ENCODE results near the gene KLHL35. TPM values are rescaled to one million over a fixed set of nuclear protein-coding genes. Genes with fewer than 3 reads are reported as not detected.

Gene KLHL35
- total RNA-seq, 2 donors from 2014 or later, result 0.50 to 0.67 TPM

DNA sequence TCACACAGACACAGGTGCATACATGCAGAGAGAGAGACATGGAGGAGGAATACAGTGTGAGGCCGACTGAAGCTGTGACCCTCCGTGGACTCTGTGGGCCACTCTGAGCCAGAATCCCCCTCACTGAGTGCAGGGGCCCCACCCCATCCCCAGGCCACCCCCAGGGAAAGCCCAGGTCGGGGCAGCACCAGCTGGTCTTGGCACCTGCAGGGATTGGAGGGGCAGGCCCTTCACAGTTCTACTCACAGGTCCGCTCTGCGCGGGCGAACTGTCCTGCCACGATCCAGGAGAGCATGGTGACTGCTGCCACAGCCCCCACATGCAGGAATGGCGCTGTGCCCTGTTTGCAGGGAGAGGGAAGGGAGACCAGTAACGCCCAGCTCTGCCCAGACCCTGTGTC lies 16.3 kb upstream of the KLHL35 start:
- DNase-seq, result no peak
- Histone ChIP-seq H3K9me3 (no peaks in the 10 kb centered on the region), H3K36me3 (no peaks in the 10 kb centered on the region), H3K9ac (ENCODE audit: low read depth in 2 of 2, low read length in 2 of 2) (no peak overlapping the region), H3K4me3 (no peak overlapping the region), H3K27me3 (no peaks in the 10 kb centered on the region), H3K4me1 (no peaks in the 10 kb centered on the region), H3K27ac (no peak overlapping the region)
- intact Hi-C loops (cut with DNase I), result loop anchor here (10.0 kb wide), 1 partner anchor 54 kb away; the partner anchor contains the start of gene RPS3
- TF ChIP-seq CTCF (IDR thresholded peaks at IDR 0.05), result no peak

DNA sequence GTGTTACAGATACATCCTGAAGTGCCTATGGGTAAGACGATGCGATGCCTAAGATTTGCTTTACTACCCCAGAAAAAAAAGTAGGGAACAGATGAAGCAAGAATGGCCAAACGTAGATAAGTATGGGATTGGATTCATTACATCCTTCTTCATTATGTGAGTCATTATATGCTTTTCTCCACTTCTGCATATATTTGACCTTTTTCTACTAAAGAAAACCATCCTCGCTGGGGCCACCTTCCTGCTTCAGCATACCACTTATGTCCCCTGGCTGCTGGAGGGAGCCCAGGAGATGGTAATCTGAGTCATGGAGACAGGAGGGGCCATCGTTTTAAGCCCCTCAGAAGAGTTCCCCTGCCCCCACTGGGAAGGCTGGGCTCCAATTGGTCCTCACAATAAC lies 14.4 kb upstream of the KLHL35 start:
- Histone ChIP-seq H3K9me3 (no peaks in the 10 kb centered on the region), H3K4me3 (no peak overlapping the region), H3K27me3 (no peaks in the 10 kb centered on the region), H3K27ac (no peak overlapping the region), H3K4me1 (no peaks in the 10 kb centered on the region), H3K36me3 (no peaks in the 10 kb centered on the region), H3K9ac (ENCODE audit: low read depth in 2 of 2, low read length in 2 of 2) (no peak overlapping the region)
- DNase-seq, result no peak
- intact Hi-C loops (cut with DNase I), result loop anchor here (10.0 kb wide), 1 partner anchor 53 kb away; the partner anchor contains the start of gene RPS3
- no peak for TF ChIP-seq CTCF (IDR thresholded peaks at IDR 0.05)

DNA sequence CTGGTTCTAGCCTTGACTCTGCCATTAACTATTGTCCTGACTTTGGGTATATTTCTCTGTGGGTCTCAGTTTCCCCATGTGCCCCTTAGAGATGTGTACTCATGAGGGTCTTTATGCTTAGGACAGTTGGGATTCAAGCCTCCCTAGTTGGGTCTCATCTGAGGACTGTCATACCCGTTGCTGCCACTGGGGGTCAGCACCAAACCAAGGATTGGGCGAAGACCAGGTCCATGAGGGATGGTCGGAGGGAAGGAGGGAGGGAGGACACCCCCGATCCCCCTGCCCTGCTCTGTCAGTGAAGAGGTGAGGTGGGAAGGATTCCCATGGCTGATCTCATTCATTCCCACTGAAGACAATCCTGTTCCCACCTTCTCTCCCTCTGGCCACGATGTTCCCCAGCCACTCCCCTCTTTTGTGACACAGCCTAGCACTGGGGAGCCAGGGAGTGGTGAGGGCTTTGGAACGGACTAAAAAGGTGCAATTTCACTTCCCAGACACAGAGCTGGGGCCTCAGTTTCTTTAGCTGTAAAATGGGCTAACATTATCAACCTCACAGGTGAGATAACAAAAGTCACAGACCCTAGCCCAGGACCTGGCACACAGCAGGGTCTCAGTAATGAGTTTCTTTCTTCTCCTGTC lies 12.4 kb upstream of the KLHL35 start:
- H3K36me3 ChIP-seq, result no peaks in the 10 kb centered on the region
- no peak overlapping the region for H3K27ac ChIP-seq
- intact Hi-C loops (cut with DNase I), result loop anchor here (1.0 to 10.0 kb wide), 2 partner anchors 51 to 87 kb away; partner anchors contain the start of gene RPS3
- H3K4me3 ChIP-seq, result no peak overlapping the region
- TF ChIP-seq CTCF (IDR thresholded peaks at IDR 0.05), result peak; percentile 97
- peak; percentile 76 for DNase-seq
- no peak overlapping the region for H3K9ac ChIP-seq (ENCODE audit: low read depth in 2 of 2, low read length in 2 of 2)
- H3K9me3 ChIP-seq, result no peaks in the 10 kb centered on the region
- H3K4me1 ChIP-seq, result no peaks in the 10 kb centered on the region
- H3K27me3 ChIP-seq, result no peaks in the 10 kb centered on the region

GRCh38 chr11:75443043-75443442 lies 10.0 kb upstream of the KLHL35 start:
- intact Hi-C loops (cut with DNase I), result loop anchor here (10.0 kb wide), 1 partner anchor 48 kb away; the partner anchor contains the start of gene RPS3
- Histone ChIP-seq H3K27me3 (no peaks in the 10 kb centered on the region), H3K36me3 (no peaks in the 10 kb centered on the region), H3K4me1 (no peaks in the 10 kb centered on the region), H3K27ac (no peak overlapping the region), H3K9me3 (no peaks in the 10 kb centered on the region), H3K9ac (ENCODE audit: low read depth in 2 of 2, low read length in 2 of 2) (no peak overlapping the region), H3K4me3 (no peak overlapping the region)
- no peak for DNase-seq
- TF ChIP-seq CTCF (IDR thresholded peaks at IDR 0.05), result no peak

GRCh38 chr11:75442161-75442885 lies 9.3 kb upstream of the KLHL35 start:
- no peaks in the 10 kb centered on the region for H3K36me3 ChIP-seq
- H3K27ac ChIP-seq, result no peak overlapping the region
- no peak for TF ChIP-seq CTCF (IDR thresholded peaks at IDR 0.05)
- H3K9ac ChIP-seq (ENCODE audit: low read depth in 2 of 2, low read length in 2 of 2), result no peak overlapping the region
- H3K27me3 ChIP-seq, result no peaks in the 10 kb centered on the region
- H3K4me1 ChIP-seq, result no peaks in the 10 kb centered on the region
- DNase-seq, result no peak
- H3K4me3 ChIP-seq, result no peak overlapping the region
- no peaks in the 10 kb centered on the region for H3K9me3 ChIP-seq
- intact Hi-C loops (cut with DNase I), result loop anchor here (10.0 kb wide), 1 partner anchor 48 kb away; the partner anchor contains the start of gene RPS3
